ENCODE data around the gene TRAF7.

GRCh38 chr16:2213817-2214718, 58.5 kb downstream of the TRAF7 start:
- TF ChIP-seq POLR2AphosphoS5 (IDR thresholded peaks at IDR 0.05) = no peak
- peak in 1 of 6 experiments; percentile 42 for TF ChIP-seq CTCF (IDR thresholded peaks at IDR 0.05)
- no peak for TF ChIP-seq EP300 (IDR thresholded peaks at IDR 0.05)
- no peak for TF ChIP-seq POLR2A (IDR thresholded peaks at IDR 0.05)

All from upper lobe of left lung (tissue), 4 donors.